Ammon's horn (tissue), 1 donor: ENCODE results near the gene SLC16A5.
"Not testable (repeated sequence)": the region's sequence is repeated elsewhere in the genome, so short reads cannot be mapped to it uniquely, and the experiment has no call there.

Source experiments
- DNase-seq: peaks from one replicate; pipeline ENCODE4 v3.0.0-alpha.2; 2016; ENCODE audit warnings: low spot score

SLC16A5 gene, protein sequence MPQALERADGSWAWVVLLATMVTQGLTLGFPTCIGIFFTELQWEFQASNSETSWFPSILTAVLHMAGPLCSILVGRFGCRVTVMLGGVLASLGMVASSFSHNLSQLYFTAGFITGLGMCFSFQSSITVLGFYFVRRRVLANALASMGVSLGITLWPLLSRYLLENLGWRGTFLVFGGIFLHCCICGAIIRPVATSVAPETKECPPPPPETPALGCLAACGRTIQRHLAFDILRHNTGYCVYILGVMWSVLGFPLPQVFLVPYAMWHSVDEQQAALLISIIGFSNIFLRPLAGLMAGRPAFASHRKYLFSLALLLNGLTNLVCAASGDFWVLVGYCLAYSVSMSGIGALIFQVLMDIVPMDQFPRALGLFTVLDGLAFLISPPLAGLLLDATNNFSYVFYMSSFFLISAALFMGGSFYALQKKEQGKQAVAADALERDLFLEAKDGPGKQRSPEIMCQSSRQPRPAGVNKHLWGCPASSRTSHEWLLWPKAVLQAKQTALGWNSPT

GRCh38 chr17:75087558-75088453, at the start of gene SLC16A5:
Gene SLC16A5 (plus strand): TSS chr17:75087954. CDS start chr17:75093637, 5,683 bp downstream.
- peak; percentile 42 for DNase-seq

DNA sequence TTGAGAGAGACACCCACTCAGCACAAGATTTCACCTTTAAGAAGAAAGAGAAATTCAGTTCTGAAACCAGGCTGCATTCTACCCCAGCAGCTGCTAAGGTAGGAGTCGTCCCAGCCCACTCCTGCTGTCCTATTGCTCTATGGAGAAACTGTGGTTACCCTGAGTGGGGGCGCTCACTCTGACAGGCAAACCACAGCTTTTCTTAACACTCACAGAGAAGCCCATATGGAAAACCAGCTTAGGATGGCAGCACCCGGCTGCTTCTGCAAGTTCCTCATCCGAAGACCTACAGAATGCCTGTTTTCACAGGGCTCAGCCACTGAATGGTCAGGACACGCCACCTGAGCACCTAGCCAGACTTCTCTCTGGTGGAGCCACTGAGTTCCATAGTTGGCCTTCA, 48.5 kb upstream of the SLC16A5 start:
- no peak for DNase-seq

DNA sequence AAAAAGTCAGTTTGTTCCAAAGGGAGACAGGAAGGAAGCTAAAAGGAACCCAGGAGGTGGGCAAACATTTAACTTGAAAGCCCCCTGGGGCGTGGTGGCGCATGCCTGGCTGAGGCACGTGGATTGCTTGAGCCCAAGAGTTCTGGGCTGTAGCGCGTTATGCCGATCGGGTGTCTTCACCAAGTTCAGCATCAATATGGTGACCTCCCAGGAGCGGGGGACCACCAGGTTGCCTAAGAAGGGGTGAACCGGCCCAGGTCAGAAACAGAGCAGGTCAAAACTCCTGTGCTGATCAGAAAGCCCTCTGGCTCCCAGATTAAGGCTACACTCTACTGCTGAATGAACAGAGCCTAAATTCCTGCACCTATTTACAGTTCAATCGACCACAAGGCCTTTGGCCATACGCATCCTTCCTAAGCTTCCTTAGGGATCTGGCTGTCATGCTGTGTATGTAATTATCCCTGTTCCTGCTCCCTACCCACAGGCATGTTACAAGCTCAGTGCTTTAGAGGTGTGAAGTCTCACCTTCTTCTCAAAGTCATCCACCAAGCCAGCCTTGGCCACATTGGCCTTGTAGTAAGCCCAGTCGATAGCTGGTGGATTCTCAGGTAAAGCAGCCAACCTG, 46.0 kb upstream of the SLC16A5 start:
- DNase-seq, result no peak

DNA sequence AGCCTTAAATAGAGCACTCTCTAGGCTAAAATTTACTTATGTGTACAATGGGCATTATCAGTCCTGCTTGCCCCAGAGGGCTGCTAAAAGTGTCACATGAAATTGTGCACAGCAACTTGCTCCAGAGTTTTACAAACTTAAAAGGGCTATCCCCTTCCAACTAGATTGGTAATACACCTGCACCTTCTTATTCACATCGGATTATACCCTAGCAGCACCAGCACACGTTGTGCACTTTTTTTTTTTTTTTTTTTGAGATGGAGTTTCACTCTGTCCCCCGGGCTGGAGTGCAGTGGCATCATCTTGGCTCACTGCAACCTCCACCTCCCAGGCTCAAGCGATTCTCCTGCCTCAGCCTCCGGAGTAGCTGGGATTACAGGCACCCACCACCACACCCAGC, 44.0 kb upstream of the SLC16A5 start:
- DNase-seq, result not testable (repeated sequence)

DNA sequence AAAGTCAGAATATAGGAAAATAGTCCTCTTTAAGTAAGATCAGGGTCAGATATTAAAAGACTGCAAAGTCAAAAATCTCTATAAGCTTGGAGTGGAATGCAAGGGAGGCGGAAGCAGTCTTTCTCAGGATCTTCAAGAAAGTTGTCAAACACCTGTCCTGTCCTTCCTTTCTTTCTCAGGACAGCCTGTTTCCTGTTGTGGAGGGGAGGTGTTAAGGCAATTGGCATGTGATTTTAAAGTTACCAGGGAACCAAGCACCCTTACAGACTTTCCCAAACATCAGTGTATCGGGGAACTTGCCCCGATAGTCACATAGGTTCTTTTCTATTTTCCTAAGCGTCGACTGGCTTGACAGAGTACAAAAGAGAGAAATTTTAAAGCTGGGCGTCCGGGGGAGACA, 43.0 kb upstream of the SLC16A5 start:
- no peak for DNase-seq

DNA sequence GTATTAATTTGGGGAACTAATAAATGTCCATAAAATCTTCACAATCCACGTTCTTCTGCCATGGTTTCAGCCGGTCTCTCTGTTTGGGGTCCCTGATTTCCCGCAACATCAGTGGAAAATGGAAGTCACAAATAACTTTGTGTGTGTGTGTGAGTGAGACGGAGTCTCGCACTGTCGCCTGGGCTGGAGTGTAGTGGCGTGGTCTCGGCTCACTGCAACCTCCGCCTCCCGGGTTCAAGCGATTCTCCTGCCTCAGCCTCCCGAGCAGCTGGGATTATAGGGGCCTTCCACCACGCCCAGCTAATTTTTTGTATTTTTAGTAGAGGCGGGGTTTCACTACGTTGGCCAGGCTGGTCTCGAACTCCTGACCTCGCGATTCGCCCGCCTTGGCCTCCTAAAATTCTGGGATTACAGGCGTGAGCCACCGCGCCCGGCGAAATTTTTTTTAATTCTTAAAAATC, 41.8 kb upstream of the SLC16A5 start:
- DNase-seq, result not testable (repeated sequence)

GRCh38 chr17:75046407-75047289, 41.1 kb upstream of the SLC16A5 start, which contains the start of the genes ATP5PD and KCTD2:
Gene ATP5PD (minus strand): TSS chr17:75046969. CDS start chr17:75042650, 4,319 bp downstream.
Gene KCTD2 (plus strand): TSS chr17:75047225. CDS start chr17:75047251, 26 bp downstream.
- peak; percentile 98 for DNase-seq

DNA sequence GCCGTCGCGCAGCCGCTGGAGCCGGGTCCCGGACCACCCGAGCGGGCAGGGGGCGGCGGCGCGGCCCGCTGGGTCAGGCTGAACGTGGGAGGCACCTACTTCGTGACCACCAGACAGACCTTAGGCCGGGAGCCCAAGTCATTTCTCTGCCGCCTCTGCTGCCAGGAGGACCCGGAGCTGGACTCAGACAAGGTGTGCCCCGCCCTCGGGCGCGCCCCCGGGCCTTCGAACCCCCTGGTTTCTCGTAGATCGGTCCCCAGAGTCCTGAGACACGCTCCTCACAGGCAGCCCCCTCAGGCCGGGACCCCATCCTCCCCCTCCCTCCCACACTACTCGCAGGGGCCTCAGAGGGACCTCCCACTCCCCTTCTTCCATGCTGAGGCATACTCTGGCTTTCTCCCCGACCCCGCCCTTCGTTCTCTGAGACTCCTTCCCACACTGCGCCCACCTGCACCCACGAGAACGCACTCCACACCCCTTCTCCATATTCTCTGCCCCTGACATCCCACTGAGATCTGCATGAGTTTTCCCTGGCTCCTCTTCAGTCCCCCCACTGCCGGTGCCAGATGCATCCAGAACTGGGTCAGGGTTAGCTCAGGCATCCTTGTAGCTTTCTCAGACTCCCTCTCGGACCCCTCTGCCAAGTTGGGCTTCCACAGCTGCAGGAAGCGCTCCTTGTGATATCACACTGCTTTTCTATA, 40.2 kb upstream of the SLC16A5 start:
- DNase-seq, result no peak

GRCh38 chr17:75048249-75048878, 39.4 kb upstream of the SLC16A5 start:
- peak; percentile 46 for DNase-seq

DNA sequence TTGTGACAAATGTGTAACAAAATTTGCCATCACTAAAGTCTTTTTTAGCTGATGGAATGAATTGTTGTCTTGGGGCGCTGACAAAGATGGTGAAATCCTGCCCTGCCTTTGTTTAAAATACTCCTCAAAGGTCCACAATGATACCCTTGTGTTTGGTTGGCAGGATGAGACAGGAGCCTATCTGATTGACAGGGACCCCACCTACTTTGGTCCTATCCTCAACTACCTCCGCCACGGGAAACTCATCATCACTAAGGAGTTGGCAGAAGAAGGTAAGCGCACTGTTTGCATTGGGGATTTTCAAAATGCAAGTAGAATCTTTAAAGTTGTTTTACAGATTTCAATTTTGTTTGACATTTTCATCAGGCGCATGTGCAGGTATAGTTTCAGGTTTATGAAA, 38.7 kb upstream of the SLC16A5 start:
- DNase-seq, result no peak

GRCh38 chr17:75049706-75050105, 38.0 kb upstream of the SLC16A5 start:
- no peak for DNase-seq

GRCh38 chr17:75051941-75052340, 35.8 kb upstream of the SLC16A5 start:
- no peak for DNase-seq

DNA sequence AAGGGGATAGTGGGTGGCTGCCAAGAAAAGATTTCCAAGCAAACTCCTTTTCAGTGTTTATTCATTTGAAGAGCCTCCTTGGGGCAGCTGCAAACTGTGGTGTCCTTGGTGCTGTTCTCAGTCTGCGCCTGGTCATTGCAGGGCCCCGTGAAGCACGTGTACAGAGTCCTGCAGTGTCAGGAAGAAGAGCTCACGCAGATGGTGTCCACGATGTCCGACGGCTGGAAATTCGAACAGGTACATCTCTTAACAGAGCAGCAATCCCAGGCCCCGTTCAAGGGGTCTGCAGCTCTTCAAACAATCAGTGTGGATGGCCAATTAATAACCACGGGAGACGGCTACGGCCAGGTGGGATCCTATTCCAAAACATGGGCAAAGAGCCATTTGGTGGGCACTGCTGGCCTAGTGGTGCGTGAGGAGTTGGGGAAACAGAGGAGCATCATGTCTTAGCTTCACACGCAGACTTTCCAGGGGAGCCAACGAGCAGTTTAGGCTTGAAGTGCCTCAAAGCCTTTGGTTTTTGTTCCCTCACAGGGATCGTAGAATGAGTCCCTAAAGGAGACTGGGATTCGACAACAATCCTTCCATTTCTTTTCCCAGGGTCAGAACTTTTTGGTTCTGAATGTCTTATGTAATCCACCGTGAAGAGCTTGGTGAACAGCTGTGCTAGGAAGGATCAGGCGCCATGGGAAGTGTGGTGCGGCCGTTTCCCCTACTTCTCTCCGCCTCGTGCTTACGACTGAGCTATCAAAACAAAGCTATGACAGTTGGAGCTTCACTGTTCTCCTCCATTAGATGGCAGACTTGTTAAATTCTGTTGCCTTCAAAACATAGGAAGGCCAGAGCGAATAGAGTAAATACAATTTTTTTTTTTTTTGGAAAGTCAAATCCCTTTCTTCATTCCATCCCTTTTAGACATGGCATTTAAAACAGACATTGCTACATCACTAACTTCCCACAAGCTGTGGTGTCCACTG, 28.1 kb upstream of the SLC16A5 start:
- DNase-seq, result peak; percentile 89

GRCh38 chr17:75060434-75061054, 27.2 kb upstream of the SLC16A5 start:
- no peak for DNase-seq

DNA sequence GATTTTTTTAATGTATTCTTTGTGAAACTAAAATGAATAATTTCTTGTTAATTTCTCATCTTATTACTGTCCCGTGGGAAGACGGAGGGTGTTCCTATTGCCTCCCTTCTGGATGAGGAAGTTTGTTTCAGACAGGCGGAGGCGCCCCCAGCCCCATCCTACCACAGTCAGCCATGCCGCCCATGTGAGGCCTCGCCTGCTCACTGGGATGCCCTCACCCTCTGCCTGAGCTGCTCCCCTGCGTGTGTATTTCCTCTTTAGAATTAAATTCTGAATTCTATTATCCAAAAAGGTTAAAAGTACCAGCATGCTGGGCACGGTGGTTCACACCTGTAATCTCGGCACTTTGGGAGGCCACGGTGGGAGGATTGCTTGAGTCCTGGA, 26.7 kb upstream of the SLC16A5 start:
- no peak for DNase-seq

GRCh38 chr17:75061618-75062017, 26.1 kb upstream of the SLC16A5 start:
- DNase-seq, result no peak

- DNase-seq, result no peak
Measured at GRCh38 chr17:75063201-75063600, 24.6 kb upstream of the SLC16A5 start.

DNA sequence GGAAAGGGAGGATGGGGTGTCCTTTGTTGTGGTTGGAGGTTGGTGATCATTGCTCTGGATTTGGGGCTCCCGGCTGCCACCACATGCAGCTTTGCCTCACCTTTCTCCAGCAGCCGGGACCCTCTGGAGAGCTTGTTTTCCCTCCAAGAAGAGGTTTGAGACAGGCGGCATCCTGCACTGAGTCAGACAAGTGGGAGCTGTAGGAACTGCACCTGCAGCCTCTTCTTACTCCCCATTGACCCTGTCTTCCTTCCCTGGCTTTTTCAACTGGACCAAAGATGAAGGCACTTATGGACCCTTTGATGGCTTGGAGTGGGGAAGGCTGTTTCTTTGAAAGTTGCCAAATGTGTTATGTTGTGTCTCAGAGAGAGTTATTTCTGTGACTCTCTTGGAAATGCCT, 24.1 kb upstream of the SLC16A5 start:
- no peak for DNase-seq
